Measurements from ENCODE around the gene SLC25A2. TPM values are rescaled to one million over a fixed set of nuclear protein-coding genes. Genes with fewer than 3 reads are reported as not detected.
A peak's percentile ranks its signal among the peaks of the same experiment; 100 is the strongest.
"Not testable (repeated sequence)": the region's sequence is repeated elsewhere in the genome, so short reads cannot be mapped to it uniquely, and the experiment has no call there.

The SLC25A2 gene
- total RNA-seq (2021), result 0.88 and 1.0 TPM in 2 replicates
- Bru-seq, nascent RNA, result percentile 80 among the genes with signal in this experiment
- percentile 33 among the genes with signal in this experiment for BruChase-seq, experiment 1, labeled RNA remaining after a 2-hour chase
- percentile 50 among the genes with signal in this experiment for BruChase-seq, experiment 2, labeled RNA remaining after a 6-hour chase
- long read RNA-seq, result 0 reads

DNA sequence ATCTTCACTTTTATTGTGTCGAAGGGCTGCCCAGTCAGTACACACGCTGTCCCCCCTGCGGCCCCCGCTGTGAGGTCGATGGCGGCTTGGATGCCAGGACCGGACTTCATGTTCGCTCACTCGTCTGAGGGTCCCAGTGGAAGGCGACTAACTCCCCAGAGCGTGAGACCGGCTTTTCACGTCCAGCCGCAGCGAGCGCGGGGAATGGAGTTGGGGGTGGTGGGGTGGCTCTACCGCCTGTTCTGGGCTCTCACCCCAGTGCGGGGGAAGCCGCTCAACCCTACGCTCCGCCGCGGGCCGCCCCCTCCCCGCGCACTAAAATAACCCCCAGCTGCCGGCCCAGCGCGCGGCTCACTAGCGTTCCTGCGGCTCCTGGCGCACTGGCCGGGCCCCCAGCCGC is at the start of gene SLC25A2:
Gene SLC25A2, minus strand, starts transcription at position 294 of the 400 bp plus-strand sequence. Its CDS starts 184 bp downstream, at position 110.
- ChIA-PET CTCF (no interaction called here), POLR2A (ENCODE audit: low non-redundant PET) (no interaction called here)
- BruUV-seq (replicated peaks), result no TSS peak

DNA sequence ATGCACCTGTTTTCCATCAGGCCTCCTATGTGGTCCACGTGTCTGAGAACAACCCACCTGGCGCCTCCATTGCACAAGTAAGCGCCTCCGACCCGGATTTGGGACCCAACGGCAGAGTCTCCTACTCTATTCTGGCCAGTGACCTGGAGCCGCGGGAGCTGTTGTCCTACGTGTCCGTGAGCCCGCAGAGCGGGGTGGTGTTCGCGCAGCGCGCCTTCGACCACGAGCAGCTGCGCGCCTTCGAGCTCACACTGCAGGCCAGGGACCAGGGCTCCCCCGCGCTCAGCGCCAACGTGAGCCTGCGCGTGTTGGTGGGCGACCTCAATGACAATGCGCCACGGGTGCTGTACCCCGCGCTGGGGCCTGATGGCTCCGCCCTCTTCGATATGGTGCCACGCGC is 47.7 kb upstream of the SLC25A2 start:
- ChIA-PET POLR2A (ENCODE audit: low non-redundant PET) (no interaction called here), CTCF (interaction anchor here (2.5 kb wide), 1 partner anchor 212 kb away, joined by 12 read pairs; no protein-coding TSS in a partner anchor)
- no peaks in the 10 kb centered on the region for H3K27me3 ChIP-seq (replicated peaks; ENCODE audit: insufficient read depth, low read depth, low read length, poor library complexity)
- no peaks in the 10 kb centered on the region for H3K4me1 ChIP-seq (ENCODE audit: insufficient read depth, low read length, poor library complexity, severe bottlenecking)
- no TSS peak for BruUV-seq (replicated peaks)
- no peaks in the 10 kb centered on the region for H3K36me3 ChIP-seq (ENCODE audit: insufficient read depth, low read length, poor library complexity, severe bottlenecking)
- TF ChIP-seq CTCF (conservative IDR thresholded peaks at IDR 0.05; ENCODE audit: low read depth, low read length), result no peak
- no peak for TF ChIP-seq EZH2 (IDR thresholded peaks at IDR 0.05; ENCODE audit: borderline replicate concordance, low read depth, low read length, poor library complexity, severe bottlenecking)
- H3K4me3 ChIP-seq (ENCODE audit: low read depth, low read length, poor library complexity, severe bottlenecking), result no peak overlapping the region
- no peak overlapping the region for H3K27ac ChIP-seq (ENCODE audit: low read depth, low read length, poor library complexity, severe bottlenecking)
- H3K9me3 ChIP-seq (ENCODE audit: low read depth, low read length, poor library complexity, severe bottlenecking), result peaks cover 41% of the 10 kb centered on the region
- DNase-seq (ENCODE audit: low spot score), result no peak
- intact Hi-C loops (cut with micrococcal nuclease; ENCODE audit: unreplicated experiment), result loop anchor here (5.0 kb wide), 1 partner anchor 211 kb away; no protein-coding TSS in a partner anchor

More for the DNA sequence above, at the start of gene SLC25A2:
- Histone ChIP-seq H3K27ac (ENCODE audit: low read depth, low read length, poor library complexity, severe bottlenecking) (no peak within 1 kb of the TSS), H3K4me1 (ENCODE audit: insufficient read depth, low read length, poor library complexity, severe bottlenecking) (no peaks in the 10 kb centered on the region), H3K36me3 (ENCODE audit: insufficient read depth, low read length, poor library complexity, severe bottlenecking) (no peaks in the 10 kb centered on the region), H3K9me3 (ENCODE audit: low read depth, low read length, poor library complexity, severe bottlenecking) (peaks cover 20% of the 10 kb centered on the region), H3K4me3 (ENCODE audit: low read depth, low read length, poor library complexity, severe bottlenecking) (no peak within 1 kb of the TSS), H3K27me3 (replicated peaks; ENCODE audit: insufficient read depth, low read depth, low read length, poor library complexity) (no peaks in the 10 kb centered on the region)
- DNase-seq (ENCODE audit: low spot score), result no peak
- no peak for TF ChIP-seq EZH2 (IDR thresholded peaks at IDR 0.05; ENCODE audit: borderline replicate concordance, low read depth, low read length, poor library complexity, severe bottlenecking)
- no peak for TF ChIP-seq CTCF (conservative IDR thresholded peaks at IDR 0.05; ENCODE audit: low read depth, low read length)
- intact Hi-C loops (cut with micrococcal nuclease; ENCODE audit: unreplicated experiment), result no loop called here

DNA sequence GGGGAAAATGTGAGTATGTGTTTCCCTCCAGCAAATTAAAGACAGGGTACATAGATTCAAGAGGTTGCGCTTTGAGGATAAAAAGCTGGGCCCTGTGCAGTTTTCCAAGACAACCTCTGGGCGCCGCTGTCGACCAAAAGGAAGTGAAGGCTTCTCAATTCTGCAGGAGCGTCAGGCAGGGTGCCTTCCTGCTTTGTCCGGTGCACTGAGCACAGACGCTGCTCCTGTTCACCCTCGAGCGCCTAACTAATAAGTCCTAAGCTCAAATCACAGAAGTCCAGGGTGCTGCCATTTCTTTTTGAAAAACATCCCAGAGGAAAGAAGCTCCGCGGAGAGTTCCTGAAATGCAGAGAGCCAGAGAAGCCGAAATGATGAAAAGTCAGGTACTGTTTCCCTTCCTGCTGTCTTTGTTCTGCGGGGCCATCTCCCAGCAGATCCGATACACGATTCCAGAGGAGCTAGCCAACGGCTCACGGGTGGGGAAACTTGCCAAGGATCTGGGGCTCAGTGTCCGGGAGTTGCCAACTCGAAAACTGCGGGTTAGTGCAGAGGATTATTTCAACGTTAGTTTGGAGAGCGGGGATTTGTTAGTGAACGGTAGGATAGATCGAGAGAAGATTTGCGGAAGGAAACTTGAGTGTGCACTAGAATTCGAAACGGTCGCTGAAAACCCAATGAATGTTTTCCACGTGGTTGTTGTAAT is 46.2 kb upstream of the SLC25A2 start, which contains the start of gene PCDHGB1:
Gene PCDHGB1, plus strand, starts transcription at position 183 of the 703 bp plus-strand sequence. Its CDS starts 162 bp downstream, at position 345.
- intact Hi-C loops (cut with micrococcal nuclease; ENCODE audit: unreplicated experiment), result loop anchor here (5.0 kb wide), 1 partner anchor 212 kb away; no protein-coding TSS in a partner anchor
- ChIA-PET CTCF (interaction anchor here (0.6 to 2.5 kb wide), 6 partner anchors 31 to 214 kb away, joined by 3 to 12 read pairs (median 4); partner anchors contain the start of genes PCDHB14 and PCDHB15), POLR2A (ENCODE audit: low non-redundant PET) (no interaction called here)
- TF ChIP-seq EZH2 (IDR thresholded peaks at IDR 0.05; ENCODE audit: borderline replicate concordance, low read depth, low read length, poor library complexity, severe bottlenecking) (no peak), CTCF (conservative IDR thresholded peaks at IDR 0.05; ENCODE audit: low read depth, low read length) (peak; percentile 76)
- H3K27ac ChIP-seq (ENCODE audit: low read depth, low read length, poor library complexity, severe bottlenecking), result peak within 1 kb of the TSS; percentile 12
- peak within 1 kb of the TSS; percentile 24 for H3K4me3 ChIP-seq (ENCODE audit: low read depth, low read length, poor library complexity, severe bottlenecking)
- no peaks in the 10 kb centered on the region for H3K27me3 ChIP-seq (replicated peaks; ENCODE audit: insufficient read depth, low read depth, low read length, poor library complexity)
- TSS peak; percentile 76 for BruUV-seq (replicated peaks)
- no peaks in the 10 kb centered on the region for H3K36me3 ChIP-seq (ENCODE audit: insufficient read depth, low read length, poor library complexity, severe bottlenecking)
- DNase-seq (ENCODE audit: low spot score), result peak; percentile 87
- no peaks in the 10 kb centered on the region for H3K4me1 ChIP-seq (ENCODE audit: insufficient read depth, low read length, poor library complexity, severe bottlenecking)
- peaks cover 32% of the 10 kb centered on the region for H3K9me3 ChIP-seq (ENCODE audit: low read depth, low read length, poor library complexity, severe bottlenecking)

DNA sequence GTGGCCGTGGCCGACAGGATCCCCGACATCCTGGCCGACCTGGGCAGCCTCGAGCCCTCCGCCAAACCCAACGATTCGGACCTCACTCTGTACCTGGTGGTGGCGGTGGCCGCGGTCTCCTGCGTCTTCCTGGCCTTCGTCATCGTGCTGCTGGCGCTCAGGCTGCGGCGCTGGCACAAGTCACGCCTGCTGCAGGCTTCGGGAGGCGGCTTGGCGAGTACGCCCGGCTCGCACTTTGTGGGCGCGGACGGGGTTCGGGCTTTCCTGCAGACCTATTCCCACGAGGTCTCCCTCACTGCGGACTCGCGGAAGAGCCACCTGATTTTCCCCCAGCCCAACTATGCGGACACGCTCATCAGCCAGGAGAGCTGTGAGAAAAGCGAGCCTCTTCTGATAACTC is 42.2 kb upstream of the SLC25A2 start:
- H3K27me3 ChIP-seq (replicated peaks; ENCODE audit: insufficient read depth, low read depth, low read length, poor library complexity); intact Hi-C loops (cut with micrococcal nuclease; ENCODE audit: unreplicated experiment); H3K4me1 ChIP-seq (ENCODE audit: insufficient read depth, low read length, poor library complexity, severe bottlenecking); H3K4me3 ChIP-seq (ENCODE audit: low read depth, low read length, poor library complexity, severe bottlenecking); H3K27ac ChIP-seq (ENCODE audit: low read depth, low read length, poor library complexity, severe bottlenecking); H3K36me3 ChIP-seq (ENCODE audit: insufficient read depth, low read length, poor library complexity, severe bottlenecking); CTCF ChIA-PET; DNase-seq (ENCODE audit: low spot score); BruUV-seq (replicated peaks); POLR2A ChIA-PET (ENCODE audit: low non-redundant PET): not testable (repeated sequence)
- peaks cover 12% of the 10 kb centered on the region for H3K9me3 ChIP-seq (ENCODE audit: low read depth, low read length, poor library complexity, severe bottlenecking)

All from A673 (cell line).